CD8-positive, alpha-beta memory T cell (primary cell): ENCODE results near the gene SCGB1C2. TPM values are rescaled to one million over a fixed set of nuclear protein-coding genes. Genes with fewer than 3 reads are reported as not detected.

Experiments
- CTCF ChIA-PET: fragments of 350-600 bp; sonication (Branson Sonifier 250); formaldehyde crosslinking; loops from one replicate; lab custom pipeline; 2021; ENCODE audit warnings: antibody characterized with exemption; lab: Charles Lee
- POLR2A ChIA-PET: fragments of 350-600 bp; sonication (Branson Sonifier 250); formaldehyde crosslinking; loops from one replicate; lab custom pipeline; 2021; ENCODE audit warnings: antibody characterized with exemption; lab: Charles Lee
- DNase-seq, 5 donors: peaks; one replicate each; pipeline versions ENCODE4 v3.0.0 to v3.0.0-alpha.2; 2020 to 2022; ENCODE audit warnings: mixed read lengths in 1 of 5
- H3K27ac ChIP-seq: one replicate; pipeline ENCODE4 v1.7.0; 2013; ENCODE audit warnings: low read depth, mild to moderate bottlenecking, low read length, moderate library complexity
- H3K27me3 ChIP-seq: 2 replicates; pipeline ENCODE4 v1.7.0; 2013; ENCODE audit warnings: low read length, mild to moderate bottlenecking; ENCODE audit not compliant: insufficient read depth, poor library complexity, severe bottlenecking
- H3K36me3 ChIP-seq: 2 replicates; pipeline ENCODE4 v1.7.0; 2013; ENCODE audit warnings: mild to moderate bottlenecking, low read length, moderate library complexity; ENCODE audit not compliant: insufficient read depth
- H3K4me1 ChIP-seq: 2 replicates; pipeline ENCODE4 v1.7.0; 2013; ENCODE audit warnings: mild to moderate bottlenecking, low read length, moderate library complexity; ENCODE audit not compliant: insufficient read depth
- H3K4me3 ChIP-seq: 2 replicates; pipeline ENCODE4 v1.7.0; 2013; ENCODE audit warnings: mild to moderate bottlenecking, low read length
- H3K9me3 ChIP-seq: 2 replicates; pipeline ENCODE4 v1.7.0; 2013; ENCODE audit warnings: mild to moderate bottlenecking, low read length
- H3K27ac Mint-ChIP-seq, 8 donors: one replicate each; pipeline ENCODE4 v1.8.0; 2020 to 2021; ENCODE audit warnings: mixed read lengths in 8 of 8, mild to moderate bottlenecking in 6 of 8, inconsistent platforms in 3 of 8, moderate library complexity in 3 of 8
- H3K27me3 Mint-ChIP-seq, 2 donors: one replicate each; pipeline ENCODE4 v1.8.0; 2020 to 2021; ENCODE audit warnings: mixed read lengths in 2 of 2, mild to moderate bottlenecking in 1 of 2, moderate library complexity in 1 of 2
- H3K36me3 Mint-ChIP-seq, 3 donors: one replicate each; pipeline ENCODE4 v1.8.0; 2020 to 2021; ENCODE audit warnings: mixed read lengths in 3 of 3, inconsistent platforms in 1 of 3, mild to moderate bottlenecking in 1 of 3
- H3K4me1 Mint-ChIP-seq, 3 donors: one replicate each; pipeline ENCODE4 v1.8.0; 2020 to 2021; ENCODE audit warnings: mixed read lengths in 3 of 3, inconsistent platforms in 1 of 3, mild to moderate bottlenecking in 1 of 3
- H3K4me3 Mint-ChIP-seq, 7 donors: one replicate each; pipeline ENCODE4 v1.8.0; 2020 to 2021; ENCODE audit warnings: mixed read lengths in 7 of 7, mild to moderate bottlenecking in 6 of 7, moderate library complexity in 4 of 7, inconsistent platforms in 2 of 7
- H3K9me3 Mint-ChIP-seq, 5 donors: one replicate each; pipeline ENCODE4 v1.8.0; 2020 to 2022; ENCODE audit warnings: mixed read lengths in 5 of 5, mild to moderate bottlenecking in 3 of 5, moderate library complexity in 2 of 5, inconsistent platforms in 1 of 5
- polyA plus RNA-seq: library from polyadenylated mRNA; unstranded; fragments of 300-500 nt; fragmentation: Illumina TruSeq; gene quantifications from one replicate; pipeline ENCODE4 v1.2.3, GENCODE V29; 2021
- total RNA-seq, 2 experiments: library from RNA; stranded (reverse); gene quantifications; one replicate each; pipeline ENCODE4 v1.2.3, GENCODE V29; 2021

The SCGB1C2 gene
- total and polyA plus RNA-seq, 3 experiments from 2014 or later = not detected

GRCh38 chr17:151886-152859 is 14.8 kb downstream of the SCGB1C2 start:
- no peaks in the 10 kb centered on the region for H3K36me3 Mint-ChIP-seq
- peak in 1 of 5 donors; percentile 19 for DNase-seq
- Histone ChIP-seq H3K36me3 (no peaks in the 10 kb centered on the region), H3K4me1 (no peaks in the 10 kb centered on the region), H3K4me3 (no peak overlapping the region), H3K27ac (no peak overlapping the region), H3K9me3 (no peaks in the 10 kb centered on the region), H3K27me3 (no peaks in the 10 kb centered on the region)
- peaks cover 5 to 7% of the 10 kb centered on the region in 2 donors for H3K27me3 Mint-ChIP-seq
- H3K27ac Mint-ChIP-seq = peak overlapping the region in 1 of 8 donors; percentile 43
- ChIA-PET CTCF (no interaction called here), POLR2A (no interaction called here)
- H3K4me1 Mint-ChIP-seq = no peaks in the 10 kb centered on the region
- no peak overlapping the region for H3K4me3 Mint-ChIP-seq
- H3K9me3 Mint-ChIP-seq = no peaks in the 10 kb centered on the region

- CTCF ChIA-PET = no interaction called here
- POLR2A ChIA-PET = no interaction called here
- no peaks in the 10 kb centered on the region for H3K27me3 ChIP-seq
- Mint-ChIP-seq H3K9me3 (no peaks in the 10 kb centered on the region), H3K36me3 (no peaks in the 10 kb centered on the region), H3K4me3 (no peak overlapping the region), H3K4me1 (no peaks in the 10 kb centered on the region), H3K27me3 (peaks cover 5 to 7% of the 10 kb centered on the region in 2 donors), H3K27ac (no peak overlapping the region)
- no peaks in the 10 kb centered on the region for H3K4me1 ChIP-seq
- peak in 1 of 5 donors; percentile 36 for DNase-seq
- H3K36me3 ChIP-seq = no peaks in the 10 kb centered on the region
- no peaks in the 10 kb centered on the region for H3K9me3 ChIP-seq
- no peak overlapping the region for H3K27ac ChIP-seq
- H3K4me3 ChIP-seq = no peak overlapping the region
Observed at GRCh38 chr17:152860-153420, 15.6 kb downstream of the SCGB1C2 start.

GRCh38 chr17:153851-154250 is 16.5 kb downstream of the SCGB1C2 start:
- Histone ChIP-seq H3K27ac (no peak overlapping the region), H3K4me1 (no peaks in the 10 kb centered on the region), H3K36me3 (no peaks in the 10 kb centered on the region), H3K9me3 (no peaks in the 10 kb centered on the region), H3K27me3 (no peaks in the 10 kb centered on the region), H3K4me3 (no peak overlapping the region)
- ChIA-PET POLR2A (no interaction called here), CTCF (no interaction called here)
- no peak overlapping the region for H3K4me3 Mint-ChIP-seq
- no peaks in the 10 kb centered on the region for H3K9me3 Mint-ChIP-seq
- H3K27me3 Mint-ChIP-seq = peaks cover 5 to 11% of the 10 kb centered on the region in 2 donors
- no peaks in the 10 kb centered on the region for H3K36me3 Mint-ChIP-seq
- H3K4me1 Mint-ChIP-seq = no peaks in the 10 kb centered on the region
- no peak overlapping the region for H3K27ac Mint-ChIP-seq
- DNase-seq = no peak

- ChIA-PET POLR2A (no interaction called here), CTCF (no interaction called here)
- Histone ChIP-seq H3K36me3 (no peaks in the 10 kb centered on the region), H3K27me3 (no peaks in the 10 kb centered on the region), H3K9me3 (no peaks in the 10 kb centered on the region), H3K27ac (no peak overlapping the region), H3K4me3 (no peak overlapping the region), H3K4me1 (no peaks in the 10 kb centered on the region)
- Mint-ChIP-seq H3K36me3 (peaks cover 0 to 1% (median 0%) of the 10 kb centered on the region in 3 donors), H3K4me1 (no peaks in the 10 kb centered on the region), H3K27me3 (peaks cover 2 to 5% of the 10 kb centered on the region in 2 donors), H3K27ac (no peak overlapping the region), H3K4me3 (no peak overlapping the region), H3K9me3 (no peaks in the 10 kb centered on the region)
- DNase-seq = peak in 1 of 5 donors; percentile 9
Observed at GRCh38 chr17:155576-155975, 18.2 kb downstream of the SCGB1C2 start.

- Mint-ChIP-seq H3K9me3 (no peaks in the 10 kb centered on the region), H3K27me3 (peaks cover 5% of the 10 kb centered on the region in 2 donors), H3K36me3 (peaks cover 0 to 1% (median 0%) of the 10 kb centered on the region in 3 donors), H3K27ac (no peak overlapping the region), H3K4me3 (no peak overlapping the region), H3K4me1 (no peaks in the 10 kb centered on the region)
- no peaks in the 10 kb centered on the region for H3K9me3 ChIP-seq
- ChIA-PET POLR2A (no interaction called here), CTCF (no interaction called here)
- H3K27me3 ChIP-seq = no peaks in the 10 kb centered on the region
- H3K27ac ChIP-seq = no peak overlapping the region
- no peak overlapping the region for H3K4me3 ChIP-seq
- H3K36me3 ChIP-seq = no peaks in the 10 kb centered on the region
- H3K4me1 ChIP-seq = no peaks in the 10 kb centered on the region
- peak in 1 of 5 donors; percentile 30 for DNase-seq
Observed at GRCh38 chr17:156094-156621, 18.8 kb downstream of the SCGB1C2 start.

- peak in 1 of 5 donors; percentile 22 for DNase-seq
- no peak overlapping the region for H3K27ac Mint-ChIP-seq
- Histone ChIP-seq H3K4me1 (no peaks in the 10 kb centered on the region), H3K27me3 (no peaks in the 10 kb centered on the region), H3K36me3 (no peaks in the 10 kb centered on the region), H3K4me3 (no peak overlapping the region), H3K27ac (no peak overlapping the region), H3K9me3 (no peaks in the 10 kb centered on the region)
- H3K27me3 Mint-ChIP-seq = peaks cover 5 to 8% of the 10 kb centered on the region in 2 donors
- H3K36me3 Mint-ChIP-seq = peaks cover 0 to 1% (median 0%) of the 10 kb centered on the region in 3 donors
- no peaks in the 10 kb centered on the region for H3K9me3 Mint-ChIP-seq
- ChIA-PET CTCF (no interaction called here), POLR2A (no interaction called here)
- no peak overlapping the region for H3K4me3 Mint-ChIP-seq
- no peaks in the 10 kb centered on the region for H3K4me1 Mint-ChIP-seq
Observed at GRCh38 chr17:156946-157345, 19.6 kb downstream of the SCGB1C2 start.

GRCh38 chr17:157901-158300 is 20.5 kb downstream of the SCGB1C2 start:
- ChIA-PET POLR2A (no interaction called here), CTCF (no interaction called here)
- H3K4me1 Mint-ChIP-seq = no peaks in the 10 kb centered on the region

GRCh38 chr17:158379-158778 is 21.0 kb downstream of the SCGB1C2 start:
- no peak overlapping the region for H3K27ac ChIP-seq
- CTCF ChIA-PET = no interaction called here
- DNase-seq = no peak
- Mint-ChIP-seq H3K4me1 (no peaks in the 10 kb centered on the region), H3K27ac (no peak overlapping the region), H3K27me3 (peaks cover 6 to 11% of the 10 kb centered on the region in 2 donors), H3K36me3 (peaks cover 0 to 1% (median 0%) of the 10 kb centered on the region in 3 donors), H3K4me3 (no peak overlapping the region), H3K9me3 (no peaks in the 10 kb centered on the region)
- no peaks in the 10 kb centered on the region for H3K27me3 ChIP-seq
- no peak overlapping the region for H3K4me3 ChIP-seq
- POLR2A ChIA-PET = no interaction called here
- no peaks in the 10 kb centered on the region for H3K4me1 ChIP-seq
- H3K36me3 ChIP-seq = no peaks in the 10 kb centered on the region
- H3K9me3 ChIP-seq = no peaks in the 10 kb centered on the region

More at GRCh38 chr17:157901-158300, 20.5 kb downstream of the SCGB1C2 start:
- no peak overlapping the region for H3K27ac Mint-ChIP-seq
- no peak overlapping the region for H3K4me3 ChIP-seq
- peaks cover 0 to 1% (median 0%) of the 10 kb centered on the region in 3 donors for H3K36me3 Mint-ChIP-seq
- peaks cover 6 to 8% of the 10 kb centered on the region in 2 donors for H3K27me3 Mint-ChIP-seq
- H3K27me3 ChIP-seq = no peaks in the 10 kb centered on the region
- no peak overlapping the region for H3K27ac ChIP-seq
- no peaks in the 10 kb centered on the region for H3K9me3 ChIP-seq
- no peak for DNase-seq
- H3K4me3 Mint-ChIP-seq = no peak overlapping the region
- H3K36me3 ChIP-seq = no peaks in the 10 kb centered on the region
- H3K4me1 ChIP-seq = no peaks in the 10 kb centered on the region
- no peaks in the 10 kb centered on the region for H3K9me3 Mint-ChIP-seq
